HK-2 (cell line): ENCODE results near the gene C1orf21.

ENCODE experiments used
- DNase-seq: peaks from one replicate; pipeline ENCODE4 v3.0.0-alpha.2; 2018; ENCODE audit not compliant: unreplicated experiment

The C1orf21 gene

DNA sequence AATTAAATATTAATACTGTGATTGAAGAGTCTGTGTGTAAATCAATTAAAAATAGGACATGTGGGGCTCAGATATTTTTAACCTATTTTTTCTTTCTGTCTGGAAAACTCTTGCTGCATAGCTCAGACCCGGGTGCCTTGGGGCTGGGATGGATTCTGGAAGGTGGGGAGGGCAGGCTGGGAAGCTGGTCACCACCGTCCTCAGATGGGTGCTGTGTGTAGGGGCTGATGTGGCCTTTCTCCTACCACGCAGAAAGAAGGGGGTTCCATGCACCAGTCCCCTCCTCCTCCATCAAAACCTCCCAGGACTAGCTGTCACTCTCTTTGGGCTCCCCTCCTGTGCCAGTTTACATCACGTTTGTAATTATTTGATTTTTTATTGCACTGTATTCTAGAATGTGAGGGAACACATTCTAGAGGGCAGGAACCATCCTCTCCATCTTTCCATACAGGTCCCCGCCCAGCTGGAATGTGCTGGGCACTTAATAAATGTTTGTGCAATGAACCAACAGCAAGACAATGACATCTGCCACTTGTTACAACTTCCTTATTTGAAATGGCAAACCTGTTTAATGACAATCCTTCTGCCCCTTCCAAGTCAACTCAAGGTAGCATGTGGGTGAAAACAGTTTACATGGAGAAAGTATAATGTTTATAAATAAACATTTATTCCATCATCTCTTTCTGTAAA, 263.5 kb downstream of the C1orf21 start:
- no peak for DNase-seq

DNA sequence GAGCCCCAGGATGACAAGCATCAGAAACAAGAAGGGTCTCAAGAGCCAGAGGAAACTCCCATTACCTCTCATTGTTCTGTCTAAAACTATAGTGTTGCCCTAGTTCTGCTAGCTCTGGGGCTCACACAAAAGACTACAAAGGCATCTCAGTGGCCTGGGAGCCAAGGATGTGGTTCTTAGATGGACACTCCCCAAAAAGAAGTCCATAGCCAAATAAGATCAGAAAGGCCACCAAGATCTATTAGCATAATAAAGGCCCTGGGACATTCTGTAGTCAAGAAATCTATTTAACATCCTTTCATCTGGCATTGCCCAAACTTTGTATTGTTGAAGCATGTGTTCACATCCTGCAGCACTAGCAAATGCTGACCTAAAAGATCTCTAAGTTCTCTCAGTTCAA, 268.4 kb downstream of the C1orf21 start:
- DNase-seq, result no peak

DNA sequence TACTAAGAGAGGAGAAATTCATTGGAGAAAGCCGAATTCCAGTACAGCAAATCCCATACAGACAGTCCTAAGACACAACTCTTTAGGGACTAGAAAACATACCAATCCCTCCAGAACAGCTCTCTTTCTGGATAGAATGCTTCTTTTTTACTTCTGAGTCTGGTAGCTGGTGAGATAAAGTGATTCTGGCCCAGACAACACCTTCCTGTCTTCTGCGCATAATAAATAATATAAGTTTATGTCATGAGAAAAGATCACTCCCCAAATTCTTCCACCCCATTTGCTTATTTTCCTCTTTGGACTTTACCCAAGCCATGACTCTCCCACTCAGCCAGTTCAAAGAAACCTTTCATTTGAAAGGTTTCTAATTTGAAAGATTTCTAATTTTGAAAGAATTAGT, 269.4 kb downstream of the C1orf21 start:
- DNase-seq, result no peak

DNA sequence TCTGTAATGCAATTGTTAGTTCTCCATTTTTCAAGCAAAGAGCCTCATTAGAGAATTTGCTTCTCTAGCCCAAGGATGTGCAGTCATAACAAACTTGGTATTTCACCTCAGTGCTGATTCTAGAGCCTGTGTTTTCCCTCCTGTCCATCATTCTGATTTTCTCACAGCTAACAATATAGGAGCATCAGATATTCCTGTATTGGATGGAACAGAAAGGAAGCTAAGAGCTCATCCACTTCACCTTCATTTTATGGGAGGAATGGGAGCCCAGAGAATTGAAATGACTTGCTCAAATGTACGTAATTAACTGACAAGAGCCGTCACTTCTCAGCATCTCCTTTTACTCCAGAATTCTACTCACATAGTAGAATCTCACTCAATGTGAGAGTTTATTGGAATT, 271.2 kb downstream of the C1orf21 start:
- no peak for DNase-seq

DNA sequence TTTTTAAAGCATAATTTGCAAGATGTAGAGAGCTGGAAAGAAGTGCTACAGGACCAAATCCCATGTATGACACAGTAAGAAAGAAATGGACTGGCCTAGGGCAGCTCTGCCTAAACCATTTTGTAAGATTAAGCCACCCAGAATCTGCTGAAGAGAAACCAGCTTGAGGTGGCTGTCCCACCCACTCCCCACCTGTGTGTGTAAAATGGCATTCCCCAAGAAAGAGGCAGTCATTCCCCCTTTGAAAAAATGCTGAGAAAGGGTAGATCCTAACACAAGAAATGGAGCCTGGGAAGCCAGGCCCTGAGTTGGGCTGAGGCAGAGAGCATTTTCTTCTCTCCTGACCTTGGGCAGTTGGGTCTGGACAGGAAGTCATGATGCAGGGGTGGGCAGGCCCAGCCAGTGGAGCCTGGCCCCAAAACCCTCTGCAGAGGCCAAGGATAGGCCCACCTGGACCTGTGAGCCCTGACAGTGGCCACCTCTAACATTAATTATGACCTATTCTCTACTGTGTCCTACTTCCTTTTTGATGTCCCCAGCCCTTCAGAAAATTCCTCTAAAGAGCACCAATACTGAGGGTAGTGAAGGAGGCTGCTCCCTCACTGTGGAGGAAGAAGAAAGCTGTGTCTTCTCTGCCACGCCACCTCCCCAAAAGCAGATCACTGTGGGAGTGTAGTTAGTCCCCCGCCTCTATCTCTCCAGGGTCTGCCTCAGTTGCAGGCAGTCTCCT, 273.8 kb downstream of the C1orf21 start:
- DNase-seq, result no peak

DNA sequence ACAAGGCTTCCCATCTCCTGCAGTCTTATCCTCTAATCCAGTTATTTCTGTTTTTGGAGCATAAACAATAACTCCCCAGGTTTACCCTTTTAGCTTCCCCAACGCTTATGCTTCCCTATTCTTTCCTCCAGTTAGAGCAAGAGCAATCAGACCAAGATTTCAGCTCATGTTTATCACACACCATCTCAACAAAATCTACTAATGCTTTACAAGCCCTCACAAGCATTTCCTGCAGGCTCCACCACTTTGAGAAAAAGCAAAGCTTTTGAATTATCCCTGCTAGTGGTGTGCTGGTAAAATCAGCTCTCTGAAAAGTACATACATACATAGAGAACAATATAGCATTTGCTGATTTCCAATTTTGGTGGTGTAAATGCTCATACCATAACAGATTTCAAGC, 275.0 kb downstream of the C1orf21 start:
- no peak for DNase-seq

DNA sequence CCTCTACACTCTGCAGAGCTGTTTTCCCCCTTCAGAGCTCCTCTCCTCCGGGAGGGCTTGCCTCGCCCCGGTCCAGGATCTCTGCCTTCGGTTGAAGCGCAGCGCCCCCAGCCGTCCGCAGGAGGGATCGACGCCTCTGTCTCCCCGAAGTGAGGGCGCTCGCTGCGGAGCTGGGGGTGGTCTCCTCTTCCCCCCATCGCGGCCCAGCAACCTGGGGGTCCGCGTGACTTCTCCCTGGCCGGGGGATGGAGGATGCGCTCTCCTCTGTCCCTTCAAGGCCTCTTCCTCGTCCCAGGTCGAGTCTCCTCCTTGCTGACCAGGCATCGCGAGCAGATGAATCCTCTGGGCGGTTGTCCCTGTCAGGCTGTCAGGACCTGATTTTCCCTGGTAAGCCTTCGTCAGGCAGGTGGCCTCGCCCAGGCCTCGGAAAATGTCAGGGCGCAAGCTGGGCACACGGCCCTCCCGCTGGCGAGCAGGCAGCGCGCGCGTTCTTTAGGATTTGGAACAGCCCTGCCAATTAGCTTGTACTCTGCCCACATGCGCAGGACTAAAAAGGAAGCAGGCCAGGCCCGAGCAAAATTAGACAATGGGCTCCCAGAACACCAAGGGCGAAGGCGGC, 277.3 kb downstream of the C1orf21 start:
- peak; percentile 30 for DNase-seq

DNA sequence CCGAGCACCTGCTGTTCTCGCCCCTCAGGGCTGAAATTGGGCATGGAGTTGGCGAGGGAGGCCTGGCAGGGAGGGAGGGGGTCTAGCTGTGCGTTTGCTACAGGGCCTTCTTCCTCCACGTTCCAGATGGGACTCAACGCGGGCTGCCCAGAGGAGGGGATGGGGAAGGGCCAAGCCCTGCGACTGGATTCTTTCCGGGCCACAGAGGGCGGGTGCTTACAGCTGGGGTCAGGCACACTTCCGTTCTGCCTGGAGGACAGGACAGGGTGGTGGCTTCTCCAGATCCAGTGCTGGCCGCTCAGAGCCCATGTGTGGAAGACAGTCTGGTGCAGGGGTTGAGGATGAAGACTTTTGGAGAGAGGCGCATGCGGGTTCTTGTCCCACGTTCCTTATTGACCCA, 277.8 kb downstream of the C1orf21 start:
- no peak for DNase-seq

DNA sequence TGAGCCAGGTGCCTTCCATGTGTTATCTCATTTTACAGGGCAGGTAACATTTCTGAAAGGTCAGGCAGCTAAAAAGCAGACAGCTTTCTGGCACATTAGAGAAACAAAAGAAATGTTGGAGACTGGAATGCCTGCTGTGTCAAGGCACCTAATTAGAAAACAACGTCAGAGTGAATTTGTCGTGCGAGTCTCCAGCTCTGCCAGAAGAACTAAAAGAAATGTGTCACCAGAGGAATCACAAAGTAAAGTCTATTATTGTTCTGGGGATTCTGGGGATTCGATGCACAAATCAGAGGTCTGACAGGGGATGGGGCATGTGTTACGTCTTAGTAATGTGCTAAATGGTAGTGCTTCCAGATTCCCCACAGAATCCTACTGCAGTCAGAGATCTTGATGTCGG, 278.5 kb downstream of the C1orf21 start:
- DNase-seq, result no peak

DNA sequence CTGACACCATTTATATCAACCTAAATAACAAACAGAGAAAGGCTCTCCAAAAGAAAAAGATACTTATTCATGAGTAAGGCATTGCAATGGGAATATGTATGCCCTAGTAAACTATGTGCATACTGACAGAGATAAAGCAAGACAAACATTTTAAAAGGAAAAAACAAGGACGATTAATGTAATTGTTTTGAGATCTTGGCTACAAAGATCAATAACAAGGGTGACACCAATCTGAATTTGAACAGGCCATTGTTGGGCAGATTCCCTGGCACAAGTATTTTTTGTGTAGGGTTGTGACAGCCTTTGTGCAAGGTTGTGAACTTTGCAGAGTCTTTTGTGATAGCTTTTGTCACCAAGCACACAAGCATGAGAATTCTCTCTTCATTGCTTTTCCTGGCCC, 282.6 kb downstream of the C1orf21 start:
- DNase-seq, result no peak

DNA sequence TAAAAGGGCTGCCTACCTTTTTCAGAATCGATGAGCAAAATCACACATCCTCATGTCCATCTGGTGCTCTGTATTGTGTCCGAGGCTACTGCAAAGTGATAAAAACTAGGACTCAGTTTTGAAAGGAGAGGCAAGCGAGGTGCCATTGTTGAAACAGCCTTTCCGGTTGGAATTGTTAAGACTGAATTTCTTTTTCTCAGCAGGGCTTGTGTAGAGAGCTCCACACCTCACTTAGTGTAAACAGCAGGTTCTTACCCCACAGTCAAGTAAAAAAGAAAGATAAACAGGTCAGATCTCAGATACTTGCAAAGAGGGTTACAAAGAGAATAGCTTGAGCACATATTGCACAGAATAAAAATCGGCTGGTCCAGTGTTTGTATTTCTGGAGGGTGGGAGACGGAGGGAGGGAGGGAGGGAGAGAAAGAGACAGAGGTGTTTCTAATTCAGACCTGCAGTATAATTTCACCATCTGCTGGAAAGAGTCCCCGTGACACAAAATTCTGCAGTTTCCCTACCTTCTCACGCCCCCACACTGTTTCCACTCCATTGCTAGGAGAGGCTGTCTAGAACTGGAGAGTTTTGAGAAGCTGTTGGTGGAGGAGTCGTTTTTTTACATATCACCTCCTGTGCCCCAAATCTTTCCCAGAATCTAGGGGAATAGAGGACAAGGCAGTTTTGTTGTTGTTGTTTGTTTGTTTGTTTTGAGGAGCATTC, 285.3 kb downstream of the C1orf21 start:
- no peak for DNase-seq

DNA sequence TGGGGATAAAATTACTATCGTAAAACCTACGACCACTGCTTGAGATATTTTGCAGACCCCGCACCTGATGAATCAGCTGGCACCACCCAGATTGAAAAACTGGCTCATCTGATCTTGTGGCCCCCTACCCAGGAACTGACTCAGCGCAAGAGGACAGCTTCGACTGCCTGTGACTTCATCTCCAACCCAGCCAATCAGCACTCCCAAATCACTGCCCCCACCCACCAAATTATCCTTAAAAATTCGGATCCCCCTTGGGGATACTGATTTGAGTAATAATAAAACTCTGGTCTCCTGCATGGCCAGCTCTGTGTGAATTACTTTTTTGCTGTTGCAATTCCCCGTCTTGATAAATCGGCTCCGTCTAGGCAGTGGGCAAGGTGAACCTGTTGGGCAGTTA, 286.5 kb downstream of the C1orf21 start:
- no peak for DNase-seq

DNA sequence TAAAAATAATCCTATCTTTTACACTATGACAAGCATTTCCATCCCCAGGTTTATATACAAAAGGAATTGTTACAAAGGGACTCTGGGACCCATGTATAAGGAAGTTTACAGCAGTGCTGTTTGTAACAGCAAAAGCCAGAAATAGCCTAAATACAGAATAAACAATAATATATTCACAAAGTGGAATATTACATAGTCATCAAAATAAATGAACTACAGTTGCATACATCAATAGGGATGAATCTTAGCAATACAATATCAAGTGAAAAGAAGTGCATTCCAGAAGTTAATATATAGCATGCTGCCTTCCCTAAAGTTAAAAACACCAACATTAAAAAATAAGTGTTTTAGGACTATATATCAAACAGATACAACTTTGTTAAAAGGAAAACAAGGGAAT, 290.5 kb downstream of the C1orf21 start:
- no peak for DNase-seq
